Measurements from ENCODE around the gene FSTL4.

FSTL4 gene

GRCh38 chr5:133359861-133360260, 252.5 kb downstream of the FSTL4 start:
- no peak for TF ChIP-seq CTCF (IDR thresholded peaks at IDR 0.05; ENCODE audit: low read length, missing control alignments)
- H3K4me3 ChIP-seq (replicated peaks; ENCODE audit: low read depth, low read length): no peak overlapping the region
- no peak for DNase-seq (ENCODE audit: low read depth)

- no peak for TF ChIP-seq CTCF (IDR thresholded peaks at IDR 0.05; ENCODE audit: low read length, missing control alignments)
Measured at GRCh38 chr5:133358271-133358670, 254.1 kb downstream of the FSTL4 start.

GRCh38 chr5:133357758-133358157, 254.6 kb downstream of the FSTL4 start:
- no peak for DNase-seq (ENCODE audit: low read depth)
- TF ChIP-seq CTCF (IDR thresholded peaks at IDR 0.05; ENCODE audit: low read length, missing control alignments): no peak
- no peak overlapping the region for H3K4me3 ChIP-seq (replicated peaks; ENCODE audit: low read depth, low read length)

More at GRCh38 chr5:133358271-133358670, 254.1 kb downstream of the FSTL4 start:
- DNase-seq (ENCODE audit: low read depth): no peak
- no peak overlapping the region for H3K4me3 ChIP-seq (replicated peaks; ENCODE audit: low read depth, low read length)

- no peak for DNase-seq (ENCODE audit: low read depth)
- no peak overlapping the region for H3K4me3 ChIP-seq (replicated peaks; ENCODE audit: low read depth, low read length)
- TF ChIP-seq CTCF (IDR thresholded peaks at IDR 0.05; ENCODE audit: low read length, missing control alignments): no peak
Measured at GRCh38 chr5:133356984-133357421, 255.3 kb downstream of the FSTL4 start.

GRCh38 chr5:133356396-133356983, 255.9 kb downstream of the FSTL4 start:
- no peak for TF ChIP-seq CTCF (IDR thresholded peaks at IDR 0.05; ENCODE audit: low read length, missing control alignments)
- no peak overlapping the region for H3K4me3 ChIP-seq (replicated peaks; ENCODE audit: low read depth, low read length)
- no peak for DNase-seq (ENCODE audit: low read depth)

- H3K4me3 ChIP-seq (replicated peaks; ENCODE audit: low read depth, low read length): no peak overlapping the region
- DNase-seq (ENCODE audit: low read depth): no peak
- no peak for TF ChIP-seq CTCF (IDR thresholded peaks at IDR 0.05; ENCODE audit: low read length, missing control alignments)
Measured at GRCh38 chr5:133354323-133355185, 257.8 kb downstream of the FSTL4 start.
